GM12878 (cell line): Measurements from ENCODE around the gene RETREG3. TPM values are rescaled to one million over a fixed set of nuclear protein-coding genes. Genes with fewer than 3 reads are reported as not detected.
A peak's percentile ranks its signal among the peaks of the same experiment; 100 is the strongest.

ENCODE experiments used
- BRCA1 ChIP-seq: IDR thresholded peaks from 2 replicates; pipeline ENCODE4 v1.6.1; 2011; ENCODE audit warnings: low read depth, low read length, improper control_type of control experiment
- CBX3 ChIP-seq: fragments of 200-600 bp; sonication (generic); IDR thresholded peaks from 2 replicates; pipeline ENCODE4 v1.6.1; 2016; ENCODE audit warnings: low read depth, borderline replicate concordance
- ESRRA ChIP-seq: IDR thresholded peaks from 2 replicates; pipeline ENCODE4 v1.6.1; 2012; ENCODE audit warnings: mild to moderate bottlenecking, low read length, improper control_type of control experiment
- FOXM1 ChIP-seq: IDR thresholded peaks from 2 replicates; pipeline ENCODE4 v1.6.1; 2012; ENCODE audit warnings: low read depth, mild to moderate bottlenecking, inconsistent platforms, low read length, moderate library complexity
- GABPA ChIP-seq: IDR thresholded peaks from 2 replicates; pipeline ENCODE4 v1.6.1; 2014; ENCODE audit warnings: antibody characterized with exemption, low read depth, mild to moderate bottlenecking, inconsistent platforms
- HCFC1 ChIP-seq: fragments of 150-350 bp; IDR thresholded peaks from 2 replicates; pipeline ENCODE4 v1.6.1; 2014; ENCODE audit warnings: low read length
- IKZF2 ChIP-seq, 2 experiments: fragments of 450-650 bp; IDR thresholded peaks; 2 replicates each; pipeline ENCODE4 v1.6.1; 2017; ENCODE audit warnings: mild to moderate bottlenecking in 2 of 2, moderate library complexity in 2 of 2
- JUND ChIP-seq: IDR thresholded peaks from 2 replicates; pipeline ENCODE4 v1.6.1; 2012; ENCODE audit warnings: low read depth, mild to moderate bottlenecking, low read length, improper control_type of control experiment, moderate library complexity
- MTA3 ChIP-seq: IDR thresholded peaks from 2 replicates; pipeline ENCODE4 v1.6.1; 2012; ENCODE audit warnings: low read length, inconsistent platforms, borderline replicate concordance
- POLR2A ChIP-seq: IDR thresholded peaks from 2 replicates; pipeline ENCODE4 v1.6.1; 2011; ENCODE audit warnings: low read depth, mild to moderate bottlenecking, low read length
- RAD21 ChIP-seq: IDR thresholded peaks from 2 replicates; pipeline ENCODE4 v1.6.1; 2011; ENCODE audit warnings: mild to moderate bottlenecking, low read depth, low read length, moderate library complexity; ENCODE audit not compliant: insufficient read depth
- RBBP5 ChIP-seq: fragments of 200-600 bp; sonication (generic); conservative IDR thresholded peaks from 2 replicates; pipeline ENCODE4 v1.6.1; 2016
- SMARCA5 ChIP-seq: fragments of 450-650 bp; IDR thresholded peaks from 2 replicates; pipeline ENCODE4 v1.6.1; 2017; ENCODE audit warnings: mild to moderate bottlenecking
- STAT1 ChIP-seq: fragments of 450-650 bp; conservative IDR thresholded peaks from 2 replicates; pipeline ENCODE4 v1.6.1; 2014; ENCODE audit warnings: antibody characterized with exemption, mild to moderate bottlenecking
- TCF12 ChIP-seq: IDR thresholded peaks from 2 replicates; pipeline ENCODE4 v1.6.1; 2011; ENCODE audit warnings: low read depth, mild to moderate bottlenecking, low read length
- ZZZ3 ChIP-seq: IDR thresholded peaks from 2 replicates; pipeline ENCODE4 v1.6.1; 2011; ENCODE audit warnings: low read depth; ENCODE audit not compliant: control insufficient read depth, insufficient read length
- polyA plus RNA-seq, 11 experiments: library from polyadenylated mRNA; depleted of rRNA in 4 of 11; unstranded in 6 of 11; stranded (reverse) in 5 of 11; fragments of >200 nt; fragmentation: Nextera tagmentation in 4 of 11; fragmentation: Illumina TruSeq in 1 of 11; extraction: Ambion mirVana in 4 of 11; extraction: Trizol in 1 of 11; gene quantifications; 1 replicate in 1 of 11; 2 replicates in 10 of 11; pipeline versions ENCODE4 v1.2.1 to v1.2.3, GENCODE V29; 2011 to 2016; ENCODE audit warnings: inconsistent platforms in 2 of 11, missing spikeins in 2 of 11, low read depth in 1 of 11
- total RNA-seq, 4 experiments: library from RNA; depleted of rRNA in 3 of 4; stranded (reverse); fragments of >200 nt in 3 of 4; fragmentation: Illumina TruSeq in 1 of 4; extraction: Trizol in 1 of 4; gene quantifications; 2 replicates each; pipeline versions ENCODE4 v1.2.1 to v1.2.3, GENCODE V29; 2013 to 2021
- TF ChIP-seq, protein P1 (sequence below): IDR thresholded peaks from 2 replicates; pipeline ENCODE4 v1.6.1; 2011; ENCODE audit warnings: low read depth, mild to moderate bottlenecking, low read length, moderate library complexity, borderline replicate concordance; ENCODE audit errors: extremely low read depth
- TF ChIP-seq, protein P2 (sequence below): IDR thresholded peaks from 2 replicates; pipeline ENCODE4 v1.6.1; 2012; ENCODE audit warnings: low read depth, low read length, improper control_type of control experiment
- TF ChIP-seq, protein P3 (sequence below): fragments of 450-650 bp; IDR thresholded peaks from 2 replicates; pipeline ENCODE4 v1.6.1; 2017; ENCODE audit warnings: antibody characterized with exemption, mild to moderate bottlenecking, moderate library complexity
- TF ChIP-seq, protein P4 (sequence below): fragments of 450-650 bp; IDR thresholded peaks from 2 replicates; pipeline ENCODE4 v1.6.1; 2017; ENCODE audit warnings: mild to moderate bottlenecking, low read depth, inconsistent platforms; ENCODE audit not compliant: poor library complexity, severe bottlenecking
- TF ChIP-seq, protein P5 (sequence below), 3 experiments: IDR thresholded peaks in 2 of 3; conservative IDR thresholded peaks in 1 of 3; 2 replicates each; pipeline ENCODE4 v1.5.1; 2011; ENCODE audit warnings: low read depth in 3 of 3, low read length in 3 of 3, mild to moderate bottlenecking in 3 of 3, control low read depth in 2 of 3, moderate library complexity in 2 of 3, inconsistent platforms in 1 of 3, mixed read lengths in 1 of 3; ENCODE audit not compliant: control insufficient read depth in 2 of 3, insufficient read depth in 1 of 3; ENCODE audit errors: extremely low read depth in 1 of 3
- TF ChIP-seq, protein P6 (sequence below): IDR thresholded peaks from 2 replicates; pipeline ENCODE4 v1.6.1; 2011; ENCODE audit warnings: mild to moderate bottlenecking, low read depth, low read length, moderate library complexity; ENCODE audit not compliant: insufficient replicate concordance

Gene RETREG3
- total and polyA plus RNA-seq, 10 of the 15 experiments (the other 5 are each of a cell fraction or from before 2014, with no cell fraction given), result 7.0 to 50.6 (median 27.3) TPM

DNA sequence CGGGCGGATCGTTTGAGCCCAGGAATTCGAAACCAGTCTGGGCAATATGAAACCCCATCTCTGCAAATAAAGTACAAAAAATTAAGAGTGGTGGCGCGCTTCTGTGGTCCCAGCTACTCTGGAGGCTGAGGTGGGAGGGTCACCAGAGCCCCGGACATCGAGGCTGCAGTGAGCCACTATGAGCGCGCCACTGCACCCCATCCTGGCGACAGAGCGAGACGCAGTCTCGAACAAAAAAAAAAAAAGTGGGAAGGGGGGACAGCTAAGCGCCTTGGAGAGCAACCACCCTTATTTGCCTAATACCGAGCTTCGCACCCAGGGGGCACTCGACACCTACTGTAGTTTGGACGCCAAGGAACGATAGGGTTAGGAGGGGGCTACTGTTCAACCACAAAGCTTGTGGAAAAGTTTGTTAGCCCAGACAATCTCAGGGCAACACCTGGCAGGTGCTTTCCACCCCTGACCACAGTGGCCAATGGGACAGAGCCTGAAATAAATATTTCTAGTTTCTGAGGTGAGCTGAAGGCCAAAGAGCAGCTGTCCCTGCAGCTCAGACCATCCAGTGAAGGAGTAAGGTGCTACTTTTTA, 30.8 kb downstream of the RETREG3 start (continued):
- TF ChIP-seq SMARCA5 (no peak), HCFC1 (no peak), BRCA1 (no peak), FOXM1 (peak; percentile 89; the same call in 1 of the 2 replicates), CBX3 (no peak), JUND (no peak), TCF12 (peak; percentile 97), MTA3 (0 out of 2 replicates have a peak, but pooled peaks have one; percentile 36), ESRRA (0 out of 2 replicates have a peak, but pooled peaks have one; percentile 8), STAT1 (no peak), RBBP5 (no peak), IKZF2 (IDR thresholded peaks at IDR 0.05) (peak; percentile 93), POLR2A (no peak), GABPA (no peak), RAD21 (peak; percentile 91), ZZZ3 (no peak)
- TF ChIP-seq, protein P1, sequence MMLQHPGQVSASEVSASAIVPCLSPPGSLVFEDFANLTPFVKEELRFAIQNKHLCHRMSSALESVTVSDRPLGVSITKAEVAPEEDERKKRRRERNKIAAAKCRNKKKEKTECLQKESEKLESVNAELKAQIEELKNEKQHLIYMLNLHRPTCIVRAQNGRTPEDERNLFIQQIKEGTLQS, result no peak
- TF ChIP-seq, protein P2, sequence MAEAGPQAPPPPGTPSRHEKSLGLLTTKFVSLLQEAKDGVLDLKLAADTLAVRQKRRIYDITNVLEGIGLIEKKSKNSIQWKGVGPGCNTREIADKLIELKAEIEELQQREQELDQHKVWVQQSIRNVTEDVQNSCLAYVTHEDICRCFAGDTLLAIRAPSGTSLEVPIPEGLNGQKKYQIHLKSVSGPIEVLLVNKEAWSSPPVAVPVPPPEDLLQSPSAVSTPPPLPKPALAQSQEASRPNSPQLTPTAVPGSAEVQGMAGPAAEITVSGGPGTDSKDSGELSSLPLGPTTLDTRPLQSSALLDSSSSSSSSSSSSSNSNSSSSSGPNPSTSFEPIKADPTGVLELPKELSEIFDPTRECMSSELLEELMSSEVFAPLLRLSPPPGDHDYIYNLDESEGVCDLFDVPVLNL, result no peak
- TF ChIP-seq, protein P3, sequence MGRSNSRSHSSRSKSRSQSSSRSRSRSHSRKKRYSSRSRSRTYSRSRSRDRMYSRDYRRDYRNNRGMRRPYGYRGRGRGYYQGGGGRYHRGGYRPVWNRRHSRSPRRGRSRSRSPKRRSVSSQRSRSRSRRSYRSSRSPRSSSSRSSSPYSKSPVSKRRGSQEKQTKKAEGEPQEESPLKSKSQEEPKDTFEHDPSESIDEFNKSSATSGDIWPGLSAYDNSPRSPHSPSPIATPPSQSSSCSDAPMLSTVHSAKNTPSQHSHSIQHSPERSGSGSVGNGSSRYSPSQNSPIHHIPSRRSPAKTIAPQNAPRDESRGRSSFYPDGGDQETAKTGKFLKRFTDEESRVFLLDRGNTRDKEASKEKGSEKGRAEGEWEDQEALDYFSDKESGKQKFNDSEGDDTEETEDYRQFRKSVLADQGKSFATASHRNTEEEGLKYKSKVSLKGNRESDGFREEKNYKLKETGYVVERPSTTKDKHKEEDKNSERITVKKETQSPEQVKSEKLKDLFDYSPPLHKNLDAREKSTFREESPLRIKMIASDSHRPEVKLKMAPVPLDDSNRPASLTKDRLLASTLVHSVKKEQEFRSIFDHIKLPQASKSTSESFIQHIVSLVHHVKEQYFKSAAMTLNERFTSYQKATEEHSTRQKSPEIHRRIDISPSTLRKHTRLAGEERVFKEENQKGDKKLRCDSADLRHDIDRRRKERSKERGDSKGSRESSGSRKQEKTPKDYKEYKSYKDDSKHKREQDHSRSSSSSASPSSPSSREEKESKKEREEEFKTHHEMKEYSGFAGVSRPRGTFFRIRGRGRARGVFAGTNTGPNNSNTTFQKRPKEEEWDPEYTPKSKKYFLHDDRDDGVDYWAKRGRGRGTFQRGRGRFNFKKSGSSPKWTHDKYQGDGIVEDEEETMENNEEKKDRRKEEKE, result no peak
- TF ChIP-seq, protein P4, sequence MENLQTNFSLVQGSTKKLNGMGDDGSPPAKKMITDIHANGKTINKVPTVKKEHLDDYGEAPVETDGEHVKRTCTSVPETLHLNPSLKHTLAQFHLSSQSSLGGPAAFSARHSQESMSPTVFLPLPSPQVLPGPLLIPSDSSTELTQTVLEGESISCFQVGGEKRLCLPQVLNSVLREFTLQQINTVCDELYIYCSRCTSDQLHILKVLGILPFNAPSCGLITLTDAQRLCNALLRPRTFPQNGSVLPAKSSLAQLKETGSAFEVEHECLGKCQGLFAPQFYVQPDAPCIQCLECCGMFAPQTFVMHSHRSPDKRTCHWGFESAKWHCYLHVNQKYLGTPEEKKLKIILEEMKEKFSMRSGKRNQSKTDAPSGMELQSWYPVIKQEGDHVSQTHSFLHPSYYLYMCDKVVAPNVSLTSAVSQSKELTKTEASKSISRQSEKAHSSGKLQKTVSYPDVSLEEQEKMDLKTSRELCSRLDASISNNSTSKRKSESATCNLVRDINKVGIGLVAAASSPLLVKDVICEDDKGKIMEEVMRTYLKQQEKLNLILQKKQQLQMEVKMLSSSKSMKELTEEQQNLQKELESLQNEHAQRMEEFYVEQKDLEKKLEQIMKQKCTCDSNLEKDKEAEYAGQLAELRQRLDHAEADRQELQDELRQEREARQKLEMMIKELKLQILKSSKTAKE, result peak; percentile 80
- TF ChIP-seq, protein P5, sequence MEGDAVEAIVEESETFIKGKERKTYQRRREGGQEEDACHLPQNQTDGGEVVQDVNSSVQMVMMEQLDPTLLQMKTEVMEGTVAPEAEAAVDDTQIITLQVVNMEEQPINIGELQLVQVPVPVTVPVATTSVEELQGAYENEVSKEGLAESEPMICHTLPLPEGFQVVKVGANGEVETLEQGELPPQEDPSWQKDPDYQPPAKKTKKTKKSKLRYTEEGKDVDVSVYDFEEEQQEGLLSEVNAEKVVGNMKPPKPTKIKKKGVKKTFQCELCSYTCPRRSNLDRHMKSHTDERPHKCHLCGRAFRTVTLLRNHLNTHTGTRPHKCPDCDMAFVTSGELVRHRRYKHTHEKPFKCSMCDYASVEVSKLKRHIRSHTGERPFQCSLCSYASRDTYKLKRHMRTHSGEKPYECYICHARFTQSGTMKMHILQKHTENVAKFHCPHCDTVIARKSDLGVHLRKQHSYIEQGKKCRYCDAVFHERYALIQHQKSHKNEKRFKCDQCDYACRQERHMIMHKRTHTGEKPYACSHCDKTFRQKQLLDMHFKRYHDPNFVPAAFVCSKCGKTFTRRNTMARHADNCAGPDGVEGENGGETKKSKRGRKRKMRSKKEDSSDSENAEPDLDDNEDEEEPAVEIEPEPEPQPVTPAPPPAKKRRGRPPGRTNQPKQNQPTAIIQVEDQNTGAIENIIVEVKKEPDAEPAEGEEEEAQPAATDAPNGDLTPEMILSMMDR (IDR thresholded peaks at IDR 0.05 in 2 of 3, conservative IDR thresholded peaks at IDR 0.05 in 1 of 3; ENCODE audit: control insufficient read depth in 2 of 3, extremely low read depth in 1 of 3, insufficient read depth in 1 of 3, low read depth in 3 of 3, low read length in 3 of 3), result peak; percentile 85 to 89 (median 85)
- TF ChIP-seq, protein P6, sequence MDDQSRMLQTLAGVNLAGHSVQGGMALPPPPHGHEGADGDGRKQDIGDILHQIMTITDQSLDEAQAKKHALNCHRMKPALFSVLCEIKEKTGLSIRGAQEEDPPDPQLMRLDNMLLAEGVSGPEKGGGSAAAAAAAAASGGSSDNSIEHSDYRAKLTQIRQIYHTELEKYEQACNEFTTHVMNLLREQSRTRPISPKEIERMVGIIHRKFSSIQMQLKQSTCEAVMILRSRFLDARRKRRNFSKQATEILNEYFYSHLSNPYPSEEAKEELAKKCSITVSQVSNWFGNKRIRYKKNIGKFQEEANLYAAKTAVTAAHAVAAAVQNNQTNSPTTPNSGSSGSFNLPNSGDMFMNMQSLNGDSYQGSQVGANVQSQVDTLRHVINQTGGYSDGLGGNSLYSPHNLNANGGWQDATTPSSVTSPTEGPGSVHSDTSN, result no peak
